PC-3 (cell line): ENCODE data around the gene KSR2. TPM values are rescaled to one million over a fixed set of nuclear protein-coding genes. Genes with fewer than 3 reads are reported as not detected.

Experiments
- ATAC-seq: fragments of 200-7000 bp; cut with Tn5 transposase; 2 replicates; pipeline ENCODE4 v1.9.1; 2020; ENCODE audit warnings: mild to moderate bottlenecking, moderate library complexity
- BruUV-seq: library from RNA; stranded (reverse); fragments of 400-500 nt; replicated peaks from 2 replicates; lab custom pipeline; 2021; lab: Mats Ljungman, UMichigan
- CTCF ChIA-PET: fragments of 300-600 bp; sonication (Branson Sonifier 250); formaldehyde crosslinking; loops from one replicate; lab custom pipeline; 2022; ENCODE audit warnings: antibody characterized with exemption; lab: Charles Lee
- POLR2A ChIA-PET: fragments of 300-600 bp; sonication (Branson Sonifier 250); formaldehyde crosslinking; loops from one replicate; lab custom pipeline; 2022; ENCODE audit warnings: antibody characterized with exemption; ENCODE audit not compliant: unreplicated experiment; lab: Charles Lee
- DNase-seq: peaks from one replicate; pipeline ENCODE4 v3.0.0-alpha.2; 2015
- H2AFZ ChIP-seq: fragments of 300-600 bp; sonication (generic); 2 replicates; pipeline ENCODE4 v1.6.0; 2016; ENCODE audit warnings: antibody characterized with exemption, low read length
- H3F3A ChIP-seq: fragments of 300-600 bp; sonication (generic); one replicate; pipeline ENCODE4 v1.6.0; 2017; ENCODE audit warnings: antibody characterized with exemption, low read length, control low read depth, mild to moderate bottlenecking; ENCODE audit not compliant: unreplicated experiment
- H3K27ac ChIP-seq: fragments of 300-600 bp; sonication (generic); 2 replicates; pipeline ENCODE4 v1.5.1; 2016; ENCODE audit warnings: mild to moderate bottlenecking, low read length
- H3K27me3 ChIP-seq: fragments of 300-600 bp; sonication (generic); 2 replicates; pipeline ENCODE4 v1.6.1; 2016; ENCODE audit warnings: low read length, mixed read lengths
- H3K36me3 ChIP-seq: fragments of 300-600 bp; sonication (generic); 2 replicates; pipeline ENCODE4 v1.6.1; 2016; ENCODE audit warnings: low read depth, mixed run types, low read length, mixed read lengths
- H3K4me1 ChIP-seq: fragments of 300-600 bp; sonication (generic); 2 replicates; pipeline ENCODE4 v1.5.1; 2016; ENCODE audit warnings: low read length; ENCODE audit not compliant: insufficient read depth
- H3K4me2 ChIP-seq: fragments of 300-600 bp; sonication (generic); 2 replicates; pipeline ENCODE4 v1.6.0; 2016; ENCODE audit warnings: low read length
- H3K4me3 ChIP-seq: fragments of 300-600 bp; sonication (generic); 2 replicates; pipeline ENCODE4 v1.5.1; 2016; ENCODE audit warnings: mild to moderate bottlenecking, low read length, mixed read lengths
- H3K79me2 ChIP-seq: fragments of 300-600 bp; sonication (generic); 2 replicates; pipeline ENCODE4 v1.6.1; 2017; ENCODE audit warnings: low read length, mixed read lengths
- H3K9ac ChIP-seq: fragments of 300-600 bp; sonication (generic); 2 replicates; pipeline ENCODE4 v1.6.0; 2016; ENCODE audit warnings: mild to moderate bottlenecking, low read length
- H3K9me2 ChIP-seq: fragments of 300-600 bp; sonication (generic); replicated peaks from 2 replicates; pipeline ENCODE4 v1.6.1; 2016; ENCODE audit warnings: mixed run types, low read length, mixed read lengths
- H3K9me3 ChIP-seq: fragments of 300-600 bp; sonication (generic); 2 replicates; pipeline ENCODE4 v1.6.1; 2016; ENCODE audit warnings: low read length, mixed read lengths
- H4K20me1 ChIP-seq: fragments of 300-600 bp; sonication (generic); 2 replicates; pipeline ENCODE4 v1.6.1; 2016; ENCODE audit warnings: low read length, mixed read lengths
- CTCF ChIP-seq: fragments of 300-600 bp; sonication (generic); conservative IDR thresholded peaks from 2 replicates; pipeline ENCODE4 v1.5.1; 2017; ENCODE audit warnings: antibody characterized with exemption, low read depth, mild to moderate bottlenecking, low read length
- EZH2 ChIP-seq: fragments of 300-600 bp; sonication (generic); IDR thresholded peaks from one replicate; pipeline ENCODE4 v1.6.1; 2017; ENCODE audit warnings: antibody characterized with exemption, mild to moderate bottlenecking, low read length; ENCODE audit not compliant: unreplicated experiment
- EZH2phosphoT487 ChIP-seq: fragments of 300-600 bp; sonication (generic); IDR thresholded peaks from 2 replicates; pipeline ENCODE4 v1.6.1; 2018; ENCODE audit warnings: mild to moderate bottlenecking, antibody characterized with exemption, low read length, borderline replicate concordance
- intact Hi-C: fragments of 100-400 bp; cut with micrococcal nuclease; formaldehyde crosslinking; loops from 2 replicates; pipeline ENCODE4 v1.9.0; 2023
- total RNA-seq: library from RNA; depleted of rRNA; stranded (reverse); fragments of >200 nt; gene quantifications from 2 replicates; pipeline ENCODE4 v1.2.3, GENCODE V29; 2014

The KSR2 gene
- total RNA-seq, 1 experiment from 2014 or later, result 0.80 TPM

- TF ChIP-seq CTCF, result no peak
- no peak for TF ChIP-seq EZH2
- no peak for TF ChIP-seq EZH2phosphoT487
- Histone ChIP-seq H3F3A (no peaks in the 10 kb centered on the region), H4K20me1 (no peaks in the 10 kb centered on the region), H3K79me2 (no peaks in the 10 kb centered on the region), H2AFZ (no peak overlapping the region), H3K36me3 (no peaks in the 10 kb centered on the region), H3K4me1 (no peaks in the 10 kb centered on the region), H3K4me3 (no peak overlapping the region), H3K9ac (no peak overlapping the region), H3K27me3 (no peaks in the 10 kb centered on the region), H3K27ac (no peak overlapping the region), H3K9me3 (no peaks in the 10 kb centered on the region), H3K9me2 (no peaks in the 10 kb centered on the region), H3K4me2 (no peak overlapping the region)
- ATAC-seq (no peak), DNase-seq (no peak)
- ChIA-PET CTCF (no interaction called here), POLR2A (no interaction called here)
- intact Hi-C loops, result no loop called here
- BruUV-seq, result no TSS peak
These were observed 405.1 kb downstream of the KSR2 start for GRCh38 chr12:117563706-117564105.

- no TSS peak for BruUV-seq
- H3K4me3 ChIP-seq, result no peak overlapping the region
- H3F3A ChIP-seq, result no peaks in the 10 kb centered on the region
- H3K4me2 ChIP-seq, result no peak overlapping the region
- H3K27ac ChIP-seq, result no peak overlapping the region
- ATAC-seq, result no peak
- no peak for DNase-seq
- no peaks in the 10 kb centered on the region for H3K9me2 ChIP-seq
- TF ChIP-seq EZH2, result no peak
- no peak for TF ChIP-seq CTCF
- no peak for TF ChIP-seq EZH2phosphoT487
- H2AFZ ChIP-seq, result no peak overlapping the region
- ChIA-PET POLR2A (no interaction called here), CTCF (no interaction called here)
- H3K36me3 ChIP-seq, result no peaks in the 10 kb centered on the region
- H3K9ac ChIP-seq, result no peak overlapping the region
- intact Hi-C loops, result no loop called here
- no peaks in the 10 kb centered on the region for H3K79me2 ChIP-seq
- H4K20me1 ChIP-seq, result no peaks in the 10 kb centered on the region
- H3K4me1 ChIP-seq, result no peaks in the 10 kb centered on the region
- H3K9me3 ChIP-seq, result no peaks in the 10 kb centered on the region
- no peaks in the 10 kb centered on the region for H3K27me3 ChIP-seq
These were observed 405.8 kb downstream of the KSR2 start for GRCh38 chr12:117563007-117563406.

GRCh38 chr12:117561990-117562389 lies 406.8 kb downstream of the KSR2 start:
- Histone ChIP-seq H3K9me2 (no peaks in the 10 kb centered on the region), H3K9ac (no peak overlapping the region), H3K4me2 (no peak overlapping the region), H3K79me2 (no peaks in the 10 kb centered on the region), H4K20me1 (no peaks in the 10 kb centered on the region), H3K4me3 (no peak overlapping the region), H2AFZ (no peak overlapping the region), H3K27me3 (no peaks in the 10 kb centered on the region), H3K4me1 (no peaks in the 10 kb centered on the region), H3F3A (no peaks in the 10 kb centered on the region), H3K9me3 (no peaks in the 10 kb centered on the region), H3K27ac (no peak overlapping the region), H3K36me3 (no peaks in the 10 kb centered on the region)
- intact Hi-C loops, result no loop called here
- CTCF ChIA-PET, result interaction anchor here (0.5 kb wide), 1 partner anchor 189 kb away, joined by 4 read pairs; no protein-coding TSS in a partner anchor
- POLR2A ChIA-PET, result no interaction called here
- DNase-seq (no peak), ATAC-seq (no peak)
- TF ChIP-seq EZH2phosphoT487, result no peak
- TF ChIP-seq EZH2, result no peak
- no peak for TF ChIP-seq CTCF
- no TSS peak for BruUV-seq
